Uterus (tissue), 2 donors: ENCODE data around the gene AGL.

Experiments used
- POLR2A ChIP-seq, 2 donors: fragments of 450-650 bp; IDR thresholded peaks; one replicate each; pipeline ENCODE4 v1.6.1; 2016; ENCODE audit warnings: antibody characterized with exemption in 2 of 2, mild to moderate bottlenecking in 1 of 2, moderate library complexity in 1 of 2
- TF ChIP-seq, protein P1 (sequence below), 4 experiments: fragments of 200-600 bp in 2 of 4; fragments of 450-650 bp in 2 of 4; sonication (generic) in 2 of 4; IDR thresholded peaks; one replicate each; pipeline ENCODE4 v1.5.1; 2016 to 2019; ENCODE audit warnings: antibody characterized with exemption in 4 of 4, mild to moderate bottlenecking in 2 of 4, moderate library complexity in 1 of 4

GRCh38 chr1:99950486-99950885 is 100.3 kb downstream of the AGL start:
- TF ChIP-seq, protein P1, sequence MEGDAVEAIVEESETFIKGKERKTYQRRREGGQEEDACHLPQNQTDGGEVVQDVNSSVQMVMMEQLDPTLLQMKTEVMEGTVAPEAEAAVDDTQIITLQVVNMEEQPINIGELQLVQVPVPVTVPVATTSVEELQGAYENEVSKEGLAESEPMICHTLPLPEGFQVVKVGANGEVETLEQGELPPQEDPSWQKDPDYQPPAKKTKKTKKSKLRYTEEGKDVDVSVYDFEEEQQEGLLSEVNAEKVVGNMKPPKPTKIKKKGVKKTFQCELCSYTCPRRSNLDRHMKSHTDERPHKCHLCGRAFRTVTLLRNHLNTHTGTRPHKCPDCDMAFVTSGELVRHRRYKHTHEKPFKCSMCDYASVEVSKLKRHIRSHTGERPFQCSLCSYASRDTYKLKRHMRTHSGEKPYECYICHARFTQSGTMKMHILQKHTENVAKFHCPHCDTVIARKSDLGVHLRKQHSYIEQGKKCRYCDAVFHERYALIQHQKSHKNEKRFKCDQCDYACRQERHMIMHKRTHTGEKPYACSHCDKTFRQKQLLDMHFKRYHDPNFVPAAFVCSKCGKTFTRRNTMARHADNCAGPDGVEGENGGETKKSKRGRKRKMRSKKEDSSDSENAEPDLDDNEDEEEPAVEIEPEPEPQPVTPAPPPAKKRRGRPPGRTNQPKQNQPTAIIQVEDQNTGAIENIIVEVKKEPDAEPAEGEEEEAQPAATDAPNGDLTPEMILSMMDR (IDR thresholded peaks at IDR 0.05), result no peak
- no peak for TF ChIP-seq POLR2A (IDR thresholded peaks at IDR 0.05)
